Fibroblast of mammary gland (primary cell): Measurements from ENCODE around the gene RBMS3.
"Not testable (repeated sequence)": the region's sequence is repeated elsewhere in the genome, so short reads cannot be mapped to it uniquely, and the experiment has no call there.

ENCODE experiments used
- DNase-seq: peaks from one replicate; pipeline ENCODE4 v3.0.0-alpha.2; 2010; ENCODE audit warnings: low read depth
- H3K4me3 ChIP-seq: 2 replicates; pipeline ENCODE4 v1.5.1; 2011; ENCODE audit warnings: low read depth, mild to moderate bottlenecking, low read length, moderate library complexity; ENCODE audit not compliant: control insufficient read depth
- CTCF ChIP-seq: conservative IDR thresholded peaks from 2 replicates; pipeline ENCODE4 v1.5.1; 2011; ENCODE audit warnings: low read depth, low read length, inconsistent platforms; ENCODE audit not compliant: control insufficient read depth, insufficient read depth

The RBMS3 gene

GRCh38 chr3:30026851-30027250, 746.0 kb downstream of the RBMS3 start:
- H3K4me3 ChIP-seq, result no peak overlapping the region
- no peak for TF ChIP-seq CTCF

GRCh38 chr3:30034246-30034991, 753.5 kb downstream of the RBMS3 start:
- no peak for DNase-seq
- no peak for TF ChIP-seq CTCF

More at GRCh38 chr3:30026851-30027250, 746.0 kb downstream of the RBMS3 start:
- DNase-seq, result no peak

GRCh38 chr3:30035935-30036567, 755.2 kb downstream of the RBMS3 start:
- DNase-seq, result peak; percentile 29
- TF ChIP-seq CTCF, result no peak
- no peak overlapping the region for H3K4me3 ChIP-seq

More at GRCh38 chr3:30034246-30034991, 753.5 kb downstream of the RBMS3 start:
- H3K4me3 ChIP-seq, result no peak overlapping the region

GRCh38 chr3:30040126-30040525, 759.3 kb downstream of the RBMS3 start:
- DNase-seq, result no peak
- H3K4me3 ChIP-seq, result no peak overlapping the region
- no peak for TF ChIP-seq CTCF

- DNase-seq, H3K4me3 ChIP-seq: not testable (repeated sequence)
These were observed 760.6 kb downstream of the RBMS3 start for GRCh38 chr3:30041481-30041880.

GRCh38 chr3:30042274-30042859, 761.5 kb downstream of the RBMS3 start:
- no peak overlapping the region for H3K4me3 ChIP-seq
- peak; percentile 85 for DNase-seq
- peak; percentile 90 for TF ChIP-seq CTCF

- TF ChIP-seq CTCF, result no peak
- no peak overlapping the region for H3K4me3 ChIP-seq
- DNase-seq, result peak; percentile 3
These were observed 762.2 kb downstream of the RBMS3 start for GRCh38 chr3:30042916-30043555.
